Neuronal stem cell (in vitro differentiated cells): ENCODE results near the gene CD44.

Source experiments
- DNase-seq: peaks from one replicate; pipeline ENCODE4 v3.0.0-alpha.2; 2013; ENCODE audit warnings: low spot score
- H2AFZ ChIP-seq: one replicate; pipeline ENCODE4 v1.6.1; 2013; ENCODE audit warnings: mild to moderate bottlenecking, low read length, inconsistent platforms
- H2AK5ac ChIP-seq: 2 replicates; pipeline ENCODE4 v1.6.1; 2013; ENCODE audit warnings: low read depth, mild to moderate bottlenecking, inconsistent platforms, low read length, moderate library complexity, mixed read lengths
- H2BK120ac ChIP-seq: 2 replicates; pipeline ENCODE4 v1.6.1; 2013; ENCODE audit warnings: low read depth, mild to moderate bottlenecking, inconsistent platforms, low read length, moderate library complexity, mixed read lengths
- H2BK12ac ChIP-seq: one replicate; pipeline ENCODE4 v1.6.1; 2013; ENCODE audit warnings: low read length, inconsistent platforms
- H2BK15ac ChIP-seq: 2 replicates; pipeline ENCODE4 v1.6.1; 2013; ENCODE audit warnings: mild to moderate bottlenecking, low read length, inconsistent platforms, mixed read lengths
- H2BK5ac ChIP-seq: one replicate; pipeline ENCODE4 v1.6.1; 2013; ENCODE audit warnings: inconsistent platforms, mild to moderate bottlenecking, low read length, moderate library complexity
- H3K14ac ChIP-seq: one replicate; pipeline ENCODE4 v1.6.1; 2013; ENCODE audit warnings: low read length, inconsistent platforms
- H3K18ac ChIP-seq: 2 replicates; pipeline ENCODE4 v1.6.1; 2013; ENCODE audit warnings: low read length, inconsistent platforms
- H3K23ac ChIP-seq: 2 replicates; pipeline ENCODE4 v1.6.1; 2013; ENCODE audit warnings: low read depth, mild to moderate bottlenecking, mixed read lengths, low read length, inconsistent platforms; ENCODE audit not compliant: poor library complexity
- H3K27ac ChIP-seq: replicated peaks from 3 replicates; pipeline ENCODE4 v1.5.1; 2013; ENCODE audit warnings: low read length, inconsistent platforms
- H3K27me3 ChIP-seq, 3 experiments: 2 replicates each; pipeline ENCODE4 v1.6.1; 2013; ENCODE audit warnings: low read length in 3 of 3, mild to moderate bottlenecking in 2 of 3, inconsistent platforms in 1 of 3, low read depth in 1 of 3, mixed read lengths in 1 of 3, moderate library complexity in 1 of 3; ENCODE audit not compliant: control insufficient read depth in 3 of 3, insufficient read depth in 3 of 3
- H3K36me3 ChIP-seq, 2 donors: replicated peaks in 1 of 2; 2 replicates each; pipeline ENCODE4 v1.6.1; 2013; ENCODE audit warnings: low read length in 2 of 2; ENCODE audit not compliant: control insufficient read depth in 2 of 2, insufficient read depth in 2 of 2
- H3K4ac ChIP-seq: 2 replicates; pipeline ENCODE4 v1.6.1; 2013; ENCODE audit warnings: inconsistent platforms, mild to moderate bottlenecking, low read length, moderate library complexity
- H3K4me1 ChIP-seq, 2 donors: 1 replicate in 1 of 2; 2 replicates in 1 of 2; pipeline ENCODE4 v1.6.1; 2013; ENCODE audit warnings: low read length in 2 of 2, low read depth in 1 of 2; ENCODE audit not compliant: control insufficient read depth in 2 of 2, insufficient read depth in 1 of 2
- H3K4me2 ChIP-seq: one replicate; pipeline ENCODE4 v1.6.1; 2013; ENCODE audit warnings: mild to moderate bottlenecking, low read length, inconsistent platforms; ENCODE audit not compliant: insufficient read depth, poor library complexity, severe bottlenecking
- H3K4me3 ChIP-seq, 2 donors: 2 replicates each; pipeline ENCODE4 v1.5.1; 2013; ENCODE audit warnings: low read length in 2 of 2, mild to moderate bottlenecking in 2 of 2, inconsistent platforms in 1 of 2, moderate library complexity in 1 of 2
- H3K79me1 ChIP-seq: one replicate; pipeline ENCODE4 v1.6.1; 2013; ENCODE audit warnings: low read depth, mild to moderate bottlenecking, inconsistent platforms, low read length, moderate library complexity
- H3K9ac ChIP-seq: one replicate; pipeline ENCODE4 v1.6.1; 2013; ENCODE audit warnings: mild to moderate bottlenecking, low read depth, low read length, inconsistent platforms; ENCODE audit not compliant: poor library complexity
- H3K9me3 ChIP-seq, 2 donors: replicated peaks in 1 of 2; 2 replicates each; pipeline versions ENCODE3 to v1.6.1; 2013; ENCODE audit warnings: low read length in 2 of 2, mild to moderate bottlenecking in 2 of 2, inconsistent platforms in 1 of 2, low read depth in 1 of 2, mixed read lengths in 1 of 2, moderate library complexity in 1 of 2; ENCODE audit not compliant: control insufficient read depth in 2 of 2, insufficient read depth in 1 of 2
- H4K8ac ChIP-seq: one replicate; pipeline ENCODE4 v1.6.1; 2013; ENCODE audit warnings: low read depth, mild to moderate bottlenecking, inconsistent platforms, low read length, moderate library complexity
- H4K91ac ChIP-seq: one replicate; pipeline ENCODE4 v1.6.1; 2013; ENCODE audit warnings: low read length, low read depth, mild to moderate bottlenecking, inconsistent platforms; ENCODE audit not compliant: poor library complexity
- WGBS, 2 donors: extraction: QIAGEN DNeasy Blood & Tissue Kit; methylation state at CpG; one replicate each; pipeline ENCODE4 v1.1.7; 2013; ENCODE audit warnings: missing lambda C conversion rate in 2 of 2, mixed read lengths in 1 of 2; ENCODE audit not compliant: insufficient read length in 2 of 2, insufficient replicate concordance in 1 of 2; ENCODE audit errors: extremely low coverage in 2 of 2; 5-methylcytosine and 5-hydroxymethylcytosine counted together

Gene CD44

GRCh38 chr11:35204614-35205013, 65.6 kb downstream of the CD44 start:
- H3K14ac ChIP-seq, result no peak overlapping the region
- H3K79me1 ChIP-seq, result no peaks in the 10 kb centered on the region
- H3K9me3 ChIP-seq, result no peaks in the 10 kb centered on the region
- no peak overlapping the region for H3K23ac ChIP-seq
- no peak overlapping the region for H2BK120ac ChIP-seq
- WGBS, 2 donors, result no CpG with 5 or more reads among the region's 5 CpGs
- H3K4me2 ChIP-seq, result no peak overlapping the region
- no peak overlapping the region for H4K8ac ChIP-seq
- H2AFZ ChIP-seq, result no peak overlapping the region
- no peak overlapping the region for H3K4me3 ChIP-seq
- H2AK5ac ChIP-seq, result no peak overlapping the region
- peaks cover 0 to 3% of the 10 kb centered on the region in 2 donors for H3K4me1 ChIP-seq
- H3K18ac ChIP-seq, result no peak overlapping the region
- no peaks in the 10 kb centered on the region for H3K36me3 ChIP-seq
- no peak for DNase-seq
- H3K27ac ChIP-seq, result no peak overlapping the region
- H2BK5ac ChIP-seq, result no peak overlapping the region
- H3K27me3 ChIP-seq, result no peaks in the 10 kb centered on the region
- H3K4ac ChIP-seq, result no peak overlapping the region
- H2BK12ac ChIP-seq, result no peak overlapping the region
- no peak overlapping the region for H2BK15ac ChIP-seq
- H3K9ac ChIP-seq, result no peak overlapping the region
- no peak overlapping the region for H4K91ac ChIP-seq

GRCh38 chr11:35206616-35207015, 67.6 kb downstream of the CD44 start:
- Histone ChIP-seq H2BK12ac (no peak overlapping the region), H4K8ac (no peak overlapping the region), H3K4me3 (no peak overlapping the region), H3K27ac (no peak overlapping the region), H2AK5ac (no peak overlapping the region), H2AFZ (no peak overlapping the region), H2BK5ac (no peak overlapping the region), H2BK15ac (no peak overlapping the region), H4K91ac (no peak overlapping the region), H3K4ac (no peak overlapping the region), H3K4me1 (peaks cover 0 to 3% of the 10 kb centered on the region in 2 donors), H3K14ac (no peak overlapping the region), H3K79me1 (no peaks in the 10 kb centered on the region), H3K9me3 (no peaks in the 10 kb centered on the region), H3K9ac (no peak overlapping the region), H3K18ac (no peak overlapping the region), H3K36me3 (no peaks in the 10 kb centered on the region), H3K27me3 (no peaks in the 10 kb centered on the region), H3K23ac (no peak overlapping the region), H3K4me2 (no peak overlapping the region), H2BK120ac (no peak overlapping the region)
- DNase-seq, result no peak
- WGBS, 2 donors, result no CpG with 5 or more reads among the region's 1 CpG

GRCh38 chr11:35207471-35208403, 68.8 kb downstream of the CD44 start:
- Histone ChIP-seq H4K8ac (no peak overlapping the region), H2BK15ac (no peak overlapping the region), H3K4me3 (no peak overlapping the region), H3K27me3 (no peaks in the 10 kb centered on the region), H3K27ac (no peak overlapping the region), H4K91ac (no peak overlapping the region), H2BK12ac (no peak overlapping the region), H3K9me3 (no peaks in the 10 kb centered on the region), H3K14ac (no peak overlapping the region), H3K4ac (no peak overlapping the region), H3K23ac (no peak overlapping the region), H2BK5ac (no peak overlapping the region), H2AK5ac (no peak overlapping the region), H3K18ac (no peak overlapping the region), H2BK120ac (no peak overlapping the region), H3K4me2 (no peak overlapping the region), H3K36me3 (no peaks in the 10 kb centered on the region), H3K4me1 (peaks cover 0 to 3% of the 10 kb centered on the region in 2 donors), H3K79me1 (no peaks in the 10 kb centered on the region), H3K9ac (no peak overlapping the region), H2AFZ (no peak overlapping the region)
- no CpG with 5 or more reads among the region's 10 CpGs for WGBS, 2 donors
- no peak for DNase-seq

- Histone ChIP-seq H3K14ac (no peak overlapping the region), H3K9ac (no peak overlapping the region), H3K4ac (no peak overlapping the region), H2BK15ac (no peak overlapping the region), H3K4me1 (peaks cover 0 to 3% of the 10 kb centered on the region in 2 donors), H3K27ac (no peak overlapping the region), H4K8ac (no peak overlapping the region), H3K18ac (no peak overlapping the region), H2BK12ac (no peak overlapping the region), H3K4me3 (no peak overlapping the region), H3K27me3 (no peaks in the 10 kb centered on the region), H3K36me3 (no peaks in the 10 kb centered on the region), H2AFZ (no peak overlapping the region), H2AK5ac (no peak overlapping the region), H3K4me2 (no peak overlapping the region), H3K79me1 (no peaks in the 10 kb centered on the region), H2BK120ac (no peak overlapping the region), H3K23ac (no peak overlapping the region), H2BK5ac (no peak overlapping the region), H4K91ac (no peak overlapping the region), H3K9me3 (no peaks in the 10 kb centered on the region)
- WGBS, 2 donors, result no CpG with 5 or more reads among the region's 4 CpGs
- DNase-seq, result no peak
Measured at GRCh38 chr11:35208795-35209194, 69.8 kb downstream of the CD44 start.
